AG04449 (cell line): ENCODE results near the gene KSR2.

Experiments used
- CTCF ChIA-PET: fragments of 350-600 bp; formaldehyde crosslinking; extraction: SDS; loops from one replicate; lab custom pipeline; 2021; ENCODE audit warnings: antibody characterized with exemption; lab: Yijun Ruan, JAX
- POLR2A ChIA-PET: fragments of 400-600, 350-600 bp; formaldehyde crosslinking; extraction: SDS; loops from one replicate; lab custom pipeline; 2020; ENCODE audit warnings: antibody characterized with exemption, inconsistent platforms; lab: Yijun Ruan, JAX
- DNase-seq: peaks from one replicate; pipeline ENCODE4 v3.0.0-alpha.2; 2010; ENCODE audit warnings: low read depth, low spot score
- H3K4me3 ChIP-seq: 2 replicates; pipeline ENCODE4 v1.5.1; 2011; ENCODE audit warnings: low read depth, mild to moderate bottlenecking, control low read depth, low read length
- CTCF ChIP-seq: IDR thresholded peaks from one replicate; pipeline ENCODE4 v1.5.1; 2011; ENCODE audit warnings: mild to moderate bottlenecking, moderate library complexity, low read length, control low read depth, inconsistent platforms; ENCODE audit not compliant: insufficient read depth; ENCODE audit errors: missing control alignments

Gene KSR2

GRCh38 chr12:117790948-117791347 is 177.8 kb downstream of the KSR2 start:
- DNase-seq: no peak
- TF ChIP-seq CTCF: no peak
- POLR2A ChIA-PET: no interaction called here
- H3K4me3 ChIP-seq: no peak overlapping the region
- CTCF ChIA-PET: interaction anchor here (1.0 kb wide), 1 partner anchor 423 kb away, joined by 3 read pairs; no protein-coding TSS in a partner anchor

- no peak overlapping the region for H3K4me3 ChIP-seq
- CTCF ChIA-PET: no interaction called here
- no peak for TF ChIP-seq CTCF
- no peak for DNase-seq
- POLR2A ChIA-PET: no interaction called here
Observed at GRCh38 chr12:117790198-117790597, 178.6 kb downstream of the KSR2 start.

- no peak for DNase-seq
- POLR2A ChIA-PET: no interaction called here
- no peak overlapping the region for H3K4me3 ChIP-seq
- TF ChIP-seq CTCF: no peak
- CTCF ChIA-PET: interaction anchor here (0.8 kb wide), 1 partner anchor 14 kb away, joined by 3 read pairs; no protein-coding TSS in a partner anchor
Observed at GRCh38 chr12:117789195-117789912, 179.4 kb downstream of the KSR2 start.

GRCh38 chr12:117778656-117779055 is 190.1 kb downstream of the KSR2 start:
- POLR2A ChIA-PET: no interaction called here
- DNase-seq: no peak
- no peak for TF ChIP-seq CTCF
- CTCF ChIA-PET: no interaction called here
- H3K4me3 ChIP-seq: no peak overlapping the region

- TF ChIP-seq CTCF: no peak
- ChIA-PET CTCF (interaction anchor here (1.0 kb wide), 1 partner anchor 14 kb away, joined by 3 read pairs; no protein-coding TSS in a partner anchor), POLR2A (no interaction called here)
- H3K4me3 ChIP-seq: no peak overlapping the region
- DNase-seq: no peak
Observed at GRCh38 chr12:117774941-117775775, 193.6 kb downstream of the KSR2 start.

- no peak for DNase-seq
- POLR2A ChIA-PET: no interaction called here
- H3K4me3 ChIP-seq: no peak overlapping the region
- CTCF ChIA-PET: no interaction called here
- TF ChIP-seq CTCF: no peak
Observed at GRCh38 chr12:117768860-117769259, 199.9 kb downstream of the KSR2 start.
